Measurements from ENCODE around the gene XXYLT1. TPM values are rescaled to one million over a fixed set of nuclear protein-coding genes. Genes with fewer than 3 reads are reported as not detected.

XXYLT1 gene
- total RNA-seq, 2 donors from 2014 or later, result 1.3 to 4.2 TPM

- Histone ChIP-seq H3K9me3 (no peaks in the 10 kb centered on the region), H3K4me1 (peaks cover 20% of the 10 kb centered on the region), H3K27me3 (no peaks in the 10 kb centered on the region), H3K4me3 (no peak overlapping the region), H3K36me3 (replicated peaks in 1 of 2; ENCODE audit: insufficient read depth in 1 of 2, low read depth in 2 of 2) (no peaks in the 10 kb centered on the region), H3K27ac (peak overlapping the region in 2 of 4 donors; percentile 61 to 62)
- DNase-seq, result no peak
- ATAC-seq, result no peak
- intact Hi-C loops (cut with DNase I), result no loop called here
- TF ChIP-seq, protein P1, sequence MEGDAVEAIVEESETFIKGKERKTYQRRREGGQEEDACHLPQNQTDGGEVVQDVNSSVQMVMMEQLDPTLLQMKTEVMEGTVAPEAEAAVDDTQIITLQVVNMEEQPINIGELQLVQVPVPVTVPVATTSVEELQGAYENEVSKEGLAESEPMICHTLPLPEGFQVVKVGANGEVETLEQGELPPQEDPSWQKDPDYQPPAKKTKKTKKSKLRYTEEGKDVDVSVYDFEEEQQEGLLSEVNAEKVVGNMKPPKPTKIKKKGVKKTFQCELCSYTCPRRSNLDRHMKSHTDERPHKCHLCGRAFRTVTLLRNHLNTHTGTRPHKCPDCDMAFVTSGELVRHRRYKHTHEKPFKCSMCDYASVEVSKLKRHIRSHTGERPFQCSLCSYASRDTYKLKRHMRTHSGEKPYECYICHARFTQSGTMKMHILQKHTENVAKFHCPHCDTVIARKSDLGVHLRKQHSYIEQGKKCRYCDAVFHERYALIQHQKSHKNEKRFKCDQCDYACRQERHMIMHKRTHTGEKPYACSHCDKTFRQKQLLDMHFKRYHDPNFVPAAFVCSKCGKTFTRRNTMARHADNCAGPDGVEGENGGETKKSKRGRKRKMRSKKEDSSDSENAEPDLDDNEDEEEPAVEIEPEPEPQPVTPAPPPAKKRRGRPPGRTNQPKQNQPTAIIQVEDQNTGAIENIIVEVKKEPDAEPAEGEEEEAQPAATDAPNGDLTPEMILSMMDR (IDR thresholded peaks at IDR 0.05), result no peak
- no peak for TF ChIP-seq POLR2A (IDR thresholded peaks at IDR 0.05)
- 76 to 80% methylated on average over 5 of the region's 5 CpGs for WGBS, 2 donors
These were observed 191.3 kb downstream of the XXYLT1 start for GRCh38 chr3:195079636-195080035.

GRCh38 chr3:195078891-195079440, 192.0 kb downstream of the XXYLT1 start:
- no peaks in the 10 kb centered on the region for H3K27me3 ChIP-seq
- H3K27ac ChIP-seq, result no peak overlapping the region
- DNase-seq, result no peak
- H3K36me3 ChIP-seq (replicated peaks in 1 of 2; ENCODE audit: insufficient read depth in 1 of 2, low read depth in 2 of 2), result no peaks in the 10 kb centered on the region
- 67 to 76% methylated on average over 12 of the region's 12 CpGs for WGBS, 2 donors
- no peak for TF ChIP-seq POLR2A (IDR thresholded peaks at IDR 0.05)
- TF ChIP-seq, protein P1 (IDR thresholded peaks at IDR 0.05), result no peak
- ATAC-seq, result no peak
- H3K4me3 ChIP-seq, result no peak overlapping the region
- intact Hi-C loops (cut with DNase I), result no loop called here
- H3K4me1 ChIP-seq, result peaks cover 20% of the 10 kb centered on the region
- no peaks in the 10 kb centered on the region for H3K9me3 ChIP-seq

- WGBS, 2 donors, result 81 to 87% methylated on average over 11 to 28 of the region's 29 CpGs
- intact Hi-C loops (cut with DNase I), result no loop called here
- no peak for TF ChIP-seq POLR2A (IDR thresholded peaks at IDR 0.05)
- TF ChIP-seq, protein P1 (IDR thresholded peaks at IDR 0.05), result no peak
- no peaks in the 10 kb centered on the region for H3K9me3 ChIP-seq
- H3K27ac ChIP-seq, result no peak overlapping the region
- no peak for ATAC-seq
- peaks cover 20% of the 10 kb centered on the region for H3K4me1 ChIP-seq
- H3K36me3 ChIP-seq (replicated peaks in 1 of 2; ENCODE audit: insufficient read depth in 1 of 2, low read depth in 2 of 2), result no peaks in the 10 kb centered on the region
- no peaks in the 10 kb centered on the region for H3K27me3 ChIP-seq
- no peak for DNase-seq
- H3K4me3 ChIP-seq, result no peak overlapping the region
These were observed 193.1 kb downstream of the XXYLT1 start for GRCh38 chr3:195077611-195078540.

DNA sequence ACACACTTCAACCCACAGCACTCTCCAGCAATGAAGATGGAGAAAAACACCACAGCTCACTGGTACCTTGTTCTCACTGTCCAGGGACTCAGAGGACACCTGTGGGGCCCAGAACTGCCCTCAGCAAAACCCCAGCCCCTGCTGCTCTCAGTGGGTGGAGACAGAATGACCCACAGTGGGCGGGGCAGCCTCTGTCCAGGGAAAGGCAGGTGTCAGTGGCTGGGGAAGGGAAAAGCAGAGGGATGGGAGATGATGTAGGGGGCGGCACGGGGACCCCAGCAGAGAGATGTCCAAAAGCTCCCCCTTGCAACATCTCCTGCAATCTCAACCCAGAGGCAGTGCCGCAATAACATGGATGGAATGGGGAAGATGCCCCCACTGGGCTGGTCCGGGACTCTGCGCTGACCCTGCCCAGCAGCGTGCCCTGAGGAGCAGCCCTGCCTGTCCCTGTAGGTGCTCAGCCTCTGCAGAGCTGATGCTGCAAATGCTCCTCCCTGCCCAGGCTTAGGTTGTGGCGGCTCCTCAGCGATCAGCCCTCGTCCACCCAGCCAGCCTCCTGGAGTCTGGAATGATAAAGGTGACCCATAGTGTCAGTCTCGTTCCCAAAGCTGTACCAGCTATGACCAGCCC, 193.9 kb downstream of the XXYLT1 start:
- H3K4me1 ChIP-seq, result peaks cover 19% of the 10 kb centered on the region
- WGBS, 2 donors, result 87 to 88% methylated on average over 6 to 11 of the region's 11 CpGs
- no peaks in the 10 kb centered on the region for H3K9me3 ChIP-seq
- TF ChIP-seq POLR2A (IDR thresholded peaks at IDR 0.05), result no peak
- TF ChIP-seq, protein P1 (IDR thresholded peaks at IDR 0.05), result no peak
- ATAC-seq (no peak), DNase-seq (no peak)
- no peak overlapping the region for H3K4me3 ChIP-seq
- no peak overlapping the region for H3K27ac ChIP-seq
- H3K27me3 ChIP-seq, result no peaks in the 10 kb centered on the region
- H3K36me3 ChIP-seq (replicated peaks in 1 of 2; ENCODE audit: insufficient read depth in 1 of 2, low read depth in 2 of 2), result no peaks in the 10 kb centered on the region
- intact Hi-C loops (cut with DNase I), result no loop called here
